Middle frontal gyrus (tissue), 1 donor: ENCODE results near the gene TLE5.
"Not testable (repeated sequence)": the region's sequence is repeated elsewhere in the genome, so short reads cannot be mapped to it uniquely, and the experiment has no call there.

Experiments used
- DNase-seq: peaks from one replicate; pipeline ENCODE4 v3.0.0-alpha.2; 2015; ENCODE audit warnings: low spot score; ENCODE audit errors: extremely low spot score

TLE5 gene

GRCh38 chr19:3045885-3046697 lies 16.2 kb downstream of the TLE5 start:
- DNase-seq, result no peak

GRCh38 chr19:3045191-3045590 lies 17.1 kb downstream of the TLE5 start:
- no peak for DNase-seq

GRCh38 chr19:3042621-3043267 lies 19.6 kb downstream of the TLE5 start:
- no peak for DNase-seq

GRCh38 chr19:3041761-3042620 lies 20.3 kb downstream of the TLE5 start:
- DNase-seq, result no peak

GRCh38 chr19:3041327-3041726 lies 21.0 kb downstream of the TLE5 start:
- no peak for DNase-seq

- DNase-seq, result no peak
Measured at GRCh38 chr19:3039641-3040077, 22.6 kb downstream of the TLE5 start.

- no peak for DNase-seq
Measured at GRCh38 chr19:3039125-3039524, 23.2 kb downstream of the TLE5 start.

- no peak for DNase-seq
Measured at GRCh38 chr19:3038214-3038613, 24.1 kb downstream of the TLE5 start.

- DNase-seq, result not testable (repeated sequence)
Measured at GRCh38 chr19:3036977-3037544, 25.2 kb downstream of the TLE5 start.

- DNase-seq, result peak; percentile 87
Measured at GRCh38 chr19:3036119-3036976, 25.9 kb downstream of the TLE5 start.

GRCh38 chr19:3035542-3036118 lies 26.7 kb downstream of the TLE5 start:
- peak; percentile 99 for DNase-seq

- DNase-seq, result no peak
Measured at GRCh38 chr19:3034656-3035541, 27.4 kb downstream of the TLE5 start.

GRCh38 chr19:3034406-3034655 lies 28.0 kb downstream of the TLE5 start:
- DNase-seq, result no peak

- DNase-seq, result no peak
Measured at GRCh38 chr19:3033595-3034405, 28.5 kb downstream of the TLE5 start.

- DNase-seq, result no peak
Measured at GRCh38 chr19:3031607-3031867, 30.8 kb downstream of the TLE5 start.

- DNase-seq, result no peak
Measured at GRCh38 chr19:3029065-3029923, 33.0 kb downstream of the TLE5 start, which contains the start of gene TLE2. Gene TLE2, minus strand, starts transcription at chr19:3029280. Its CDS starts 376 bp downstream, at chr19:3028904.

GRCh38 chr19:3028305-3029064 lies 33.8 kb downstream of the TLE5 start:
- no peak for DNase-seq
